Suppressor macrophage treated with lipopolysaccharide for 1 hour (primary cell): Measurements from ENCODE around the gene SLAMF8.

ENCODE experiments used
- DNase-seq, 3 donors: peaks; one replicate each; pipeline ENCODE4 v3.0.0-alpha.2; 2020 to 2022

Gene SLAMF8

DNA sequence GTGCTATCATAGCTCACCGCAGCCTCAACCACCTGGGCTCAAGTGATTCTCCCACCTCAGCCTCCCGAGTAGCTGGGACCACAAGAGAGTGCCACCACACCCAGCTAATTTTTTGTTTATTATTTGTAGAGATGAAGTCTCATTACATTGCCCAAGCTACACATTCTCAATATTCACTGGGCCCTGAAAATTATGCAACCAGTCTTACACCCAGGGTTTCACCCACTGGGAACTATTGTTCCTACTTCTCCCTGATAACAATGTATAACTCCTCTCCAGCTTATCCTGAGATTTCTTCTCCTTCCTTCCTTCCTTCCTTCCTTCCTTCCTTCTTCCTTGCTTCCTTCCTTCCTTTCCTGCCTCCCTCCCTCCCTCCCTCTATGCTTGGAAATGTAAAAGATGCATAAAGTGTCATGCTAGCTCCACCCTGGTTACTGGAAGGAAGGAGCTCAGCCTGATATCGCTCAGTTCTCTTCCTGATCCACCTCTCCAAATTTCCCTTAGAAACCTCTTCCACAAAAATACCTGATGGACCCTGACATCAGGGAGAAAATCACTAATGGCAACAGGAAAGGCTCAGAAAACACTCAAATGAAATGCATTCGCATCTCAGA, 47.0 kb downstream of the SLAMF8 start:
- no peak for DNase-seq

DNA sequence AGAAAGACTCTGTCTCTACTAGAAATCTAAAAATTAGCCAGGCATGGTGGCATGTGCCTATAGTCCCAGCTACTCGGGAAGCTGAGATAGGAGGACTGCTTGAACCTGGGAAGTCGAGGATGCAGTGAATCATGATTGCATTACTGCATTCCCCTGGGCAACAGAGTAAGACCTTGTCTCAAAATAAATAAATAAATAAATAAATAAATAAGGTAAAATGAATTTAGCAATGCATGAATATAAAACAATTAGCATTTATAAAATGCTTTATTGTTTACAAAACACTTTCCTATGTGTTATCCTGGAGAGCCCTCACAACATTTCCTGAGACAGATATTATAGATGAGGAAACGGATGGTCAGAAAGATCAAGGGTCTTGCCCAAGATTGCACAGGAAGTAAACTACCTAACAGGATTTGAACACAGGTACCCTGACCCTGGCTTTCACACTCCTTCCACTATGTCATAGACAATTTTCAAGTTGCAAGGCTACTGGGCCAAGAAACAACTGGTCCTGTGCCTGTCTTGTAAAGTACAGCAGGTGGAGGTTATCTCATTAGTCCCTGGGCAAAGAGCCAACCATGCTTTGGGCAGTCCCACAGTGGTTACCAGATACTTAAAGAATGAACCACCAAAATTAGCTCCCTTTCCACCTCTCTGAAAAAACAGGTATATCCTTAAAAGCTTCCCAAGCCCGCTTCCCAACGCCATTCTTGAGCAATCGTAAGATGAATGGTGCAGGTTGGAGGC, 51.2 kb downstream of the SLAMF8 start:
- no peak for DNase-seq

DNA sequence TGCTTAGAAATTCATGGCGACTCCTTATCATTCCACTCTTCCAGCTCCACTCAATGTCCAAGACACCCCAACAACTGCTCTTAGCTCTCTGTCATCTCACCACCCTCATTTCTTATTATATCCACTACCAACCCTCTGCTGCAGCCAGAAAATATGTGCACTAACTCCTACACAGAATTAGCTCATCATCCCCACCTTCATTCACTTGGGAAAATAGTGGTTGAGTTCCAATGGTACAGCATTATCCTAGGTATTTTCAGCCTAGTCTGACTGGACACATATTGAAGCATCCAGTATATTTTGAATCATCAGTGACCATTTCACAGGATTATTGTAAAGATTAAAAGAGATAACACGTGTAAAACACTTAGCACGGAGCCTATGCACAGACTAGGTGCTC, 52.5 kb downstream of the SLAMF8 start:
- no peak for DNase-seq

DNA sequence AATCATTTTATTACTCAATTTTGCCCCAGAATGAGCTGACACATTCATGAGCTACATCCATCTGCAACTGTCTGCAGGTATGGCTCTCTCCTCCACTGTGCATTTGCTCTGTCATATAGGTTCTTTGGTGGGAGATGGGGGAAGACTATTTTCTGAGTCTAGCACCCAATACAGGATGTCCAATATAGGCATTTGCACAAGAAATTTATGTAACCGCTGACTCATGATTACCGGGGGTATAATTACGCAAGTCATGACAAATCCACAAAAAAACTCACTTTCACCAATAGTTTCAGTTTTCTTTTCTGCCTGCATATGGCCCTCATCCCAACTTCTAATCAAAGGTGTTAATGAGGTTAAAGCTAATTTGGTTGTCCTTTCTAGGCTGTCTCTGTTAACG, 53.3 kb downstream of the SLAMF8 start:
- DNase-seq = peak; percentile 81 to 95 (median 94)

DNA sequence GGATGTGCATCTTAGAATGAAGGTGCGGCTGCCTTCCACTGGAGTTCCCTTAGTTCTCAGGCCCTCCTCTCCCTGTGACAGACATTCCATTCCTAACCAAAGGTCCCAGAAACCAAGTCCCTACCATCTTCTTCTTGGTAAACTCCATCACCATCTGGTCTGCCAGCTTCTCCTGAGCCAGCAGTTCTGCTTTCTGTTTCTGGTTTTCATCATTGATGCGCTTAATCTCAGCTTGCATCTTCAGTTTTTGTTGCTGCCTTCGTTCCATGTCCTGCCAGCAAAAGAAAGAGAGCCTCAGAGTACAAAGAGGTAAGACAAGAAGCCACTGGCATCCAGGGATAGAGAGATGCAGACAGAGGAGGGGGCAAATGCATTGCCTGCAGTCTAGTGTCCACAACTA, 53.8 kb downstream of the SLAMF8 start:
- peak; percentile 62 to 66 (median 63) for DNase-seq

DNA sequence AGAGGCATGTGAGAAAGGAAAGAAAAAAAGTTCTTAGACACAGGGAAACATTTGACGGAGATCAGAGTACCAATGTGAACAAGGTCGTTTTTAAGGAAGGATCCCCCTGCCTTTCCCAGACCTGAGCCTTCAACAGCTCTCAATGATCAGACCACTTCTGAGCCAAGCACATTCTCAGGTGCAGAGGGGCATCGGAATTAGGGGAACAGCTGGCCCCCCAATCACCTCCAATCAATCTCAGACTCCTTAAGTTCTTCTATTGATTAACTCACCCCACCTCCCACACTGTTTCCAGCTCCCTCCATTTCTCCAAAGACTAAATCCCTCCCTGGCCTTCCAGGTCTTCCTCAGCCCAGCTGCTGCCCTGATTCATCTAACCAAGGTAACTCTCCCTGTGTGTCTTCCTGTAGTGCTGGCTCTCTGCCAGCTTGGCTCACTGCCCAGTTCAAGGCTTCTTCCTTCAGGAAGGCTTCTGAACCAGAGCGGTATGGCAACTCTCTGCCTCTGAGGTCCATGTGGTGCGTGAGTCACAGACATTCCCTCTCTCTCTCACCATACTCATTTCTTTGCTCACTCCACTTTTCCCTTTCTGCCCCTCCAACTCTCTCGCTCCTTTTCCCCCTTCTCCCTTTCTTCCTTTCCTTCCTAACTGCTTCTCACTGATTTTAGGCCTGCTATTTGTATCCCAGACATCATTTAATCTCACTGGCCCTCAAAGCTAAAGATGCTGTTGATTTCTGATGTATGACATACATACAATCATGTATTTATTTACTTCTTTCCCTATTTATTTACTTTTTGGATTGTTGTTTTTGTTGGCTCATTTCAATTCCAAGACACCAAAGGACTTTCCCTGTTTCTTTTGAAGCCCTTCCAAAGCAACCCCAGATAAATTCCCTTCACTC, 55.2 kb downstream of the SLAMF8 start:
- DNase-seq = peak; percentile 80 to 81 (median 81)

DNA sequence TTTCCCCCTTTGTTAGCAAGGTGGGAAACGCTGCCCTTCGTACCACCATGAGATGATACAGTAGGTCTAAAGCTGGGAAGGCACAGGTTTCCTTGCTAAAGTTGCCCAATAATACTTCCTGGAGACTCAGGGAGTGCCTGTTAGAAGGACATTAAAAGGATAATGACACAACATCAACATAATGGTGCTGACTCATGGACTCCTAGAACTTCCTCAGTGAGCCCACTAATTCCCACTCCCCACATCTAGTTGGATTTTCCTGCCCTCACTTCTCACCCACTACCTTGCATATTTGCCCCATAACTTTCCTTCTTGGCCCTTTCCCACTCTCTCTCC, 55.8 kb downstream of the SLAMF8 start:
- peak; percentile 78 to 90 (median 89) for DNase-seq

DNA sequence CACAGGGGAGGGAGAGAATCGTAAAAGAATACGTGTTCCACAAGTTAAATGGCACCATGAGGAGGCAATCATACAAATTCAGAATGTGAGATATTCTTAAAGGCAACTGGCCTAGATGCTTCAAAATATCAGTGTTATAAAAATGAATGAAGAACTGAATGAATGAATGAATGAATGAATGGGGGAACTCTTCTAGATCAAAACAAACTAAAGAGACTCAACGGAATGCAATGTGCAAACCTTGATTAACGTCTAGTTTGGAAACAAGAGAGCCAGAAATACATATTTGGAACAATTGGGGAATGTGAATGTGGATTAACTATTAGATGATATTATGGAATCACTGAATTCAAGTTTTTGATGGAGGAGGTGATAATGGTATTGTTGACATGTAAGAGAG, 56.5 kb downstream of the SLAMF8 start:
- no peak for DNase-seq

DNA sequence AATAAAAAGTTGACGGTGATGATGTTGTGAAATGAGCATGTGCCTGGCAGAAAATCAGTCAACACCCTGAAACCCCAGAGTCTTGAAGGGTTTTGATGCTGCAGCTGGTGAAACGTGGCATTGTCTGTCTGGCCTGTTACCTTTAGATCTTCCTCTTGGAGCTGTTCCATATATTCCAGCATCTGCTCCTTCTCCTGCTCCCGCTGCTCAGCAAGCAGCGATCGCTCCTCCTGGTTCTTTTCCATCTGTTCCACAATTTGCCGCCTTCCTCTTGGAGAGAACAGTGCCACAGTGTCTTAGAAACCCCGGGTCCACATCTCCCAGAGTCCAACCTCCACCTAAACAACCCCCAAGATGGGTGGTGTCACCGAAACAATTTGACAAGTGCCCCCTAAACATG, 57.6 kb downstream of the SLAMF8 start:
- no peak for DNase-seq
